B cell (primary cell): ENCODE results near the gene CIC. TPM values are rescaled to one million over a fixed set of nuclear protein-coding genes. Genes with fewer than 3 reads are reported as not detected.

Experiments used
- ATAC-seq: fragments of 200-7000 bp; cut with Tn5 transposase; one replicate; pipeline ENCODE4 v1.10.0; 2021; ENCODE audit warnings: low read depth, mild to moderate bottlenecking, moderate number of reproducible peaks, moderate library complexity
- CTCF ChIA-PET: fragments of 350-600 bp; sonication (Branson Sonifier 250); formaldehyde crosslinking; loops from one replicate; lab custom pipeline; 2021; ENCODE audit warnings: antibody characterized with exemption, inconsistent platforms; lab: Charles Lee
- POLR2A ChIA-PET: fragments of 350-600 bp; sonication (Branson Sonifier 250); formaldehyde crosslinking; loops from one replicate; lab custom pipeline; 2021; ENCODE audit warnings: antibody characterized with exemption; lab: Charles Lee
- DNase-seq: peaks from one replicate; pipeline ENCODE4 v3.0.0; 2013
- H2AFZ ChIP-seq: 2 replicates; pipeline ENCODE4 v1.6.1; 2012; ENCODE audit warnings: mild to moderate bottlenecking, low read depth, low read length; ENCODE audit not compliant: insufficient read depth, poor library complexity, severe bottlenecking
- H3K27ac ChIP-seq, 2 donors: 1 replicate in 1 of 2; 2 replicates in 1 of 2; pipeline ENCODE4 v1.5.1; 2012 to 2013; ENCODE audit warnings: low read length in 2 of 2, mild to moderate bottlenecking in 2 of 2, moderate library complexity in 1 of 2
- H3K27me3 ChIP-seq, 4 experiments: fragments of 200-600 bp in 1 of 4; sonication (generic) in 1 of 4; replicated peaks in 1 of 4; 1 replicate in 2 of 4; 2 replicates in 2 of 4; pipeline versions ENCODE4 v1.6.1 to v1.7.0; 2013 to 2016; ENCODE audit warnings: low read length in 3 of 4, mild to moderate bottlenecking in 2 of 4, mixed read lengths in 1 of 4, moderate library complexity in 1 of 4; ENCODE audit not compliant: insufficient read depth in 4 of 4, control insufficient read depth in 3 of 4; ENCODE audit errors: control extremely low read depth in 1 of 4
- H3K36me3 ChIP-seq, 2 experiments: replicated peaks in 1 of 2; 1 replicate in 1 of 2; 2 replicates in 1 of 2; pipeline versions ENCODE4 v1.6.1 to v1.7.1; 2013; ENCODE audit warnings: low read length in 1 of 2; ENCODE audit not compliant: insufficient read depth in 2 of 2, control insufficient read depth in 1 of 2; ENCODE audit errors: control extremely low read depth in 1 of 2, extremely low read depth in 1 of 2
- H3K4me1 ChIP-seq, 2 donors: fragments of 200-600 bp in 1 of 2; sonication (generic) in 1 of 2; 1 replicate in 1 of 2; 2 replicates in 1 of 2; pipeline versions ENCODE4 v1.5.1 to v1.6.1; 2013 to 2017; ENCODE audit warnings: low read length in 2 of 2; ENCODE audit not compliant: control insufficient read depth in 2 of 2, insufficient read depth in 2 of 2
- H3K4me2 ChIP-seq: replicated peaks from 2 replicates; pipeline ENCODE3; 2012; ENCODE audit warnings: mild to moderate bottlenecking, low read depth, low read length; ENCODE audit not compliant: poor library complexity, severe bottlenecking
- H3K4me3 ChIP-seq, 5 experiments: fragments of 200-600 bp in 1 of 5; sonication (generic) in 1 of 5; 1 replicate in 3 of 5; 2 replicates in 2 of 5; pipeline versions ENCODE4 v1.5.1 to v1.7.0; 2011 to 2016; ENCODE audit warnings: low read length in 4 of 5, mild to moderate bottlenecking in 4 of 5, low read depth in 2 of 5, control low read depth in 1 of 5, moderate library complexity in 1 of 5; ENCODE audit not compliant: insufficient read depth in 1 of 5; ENCODE audit errors: control extremely low read depth in 1 of 5, extremely low read depth in 1 of 5
- H3K79me2 ChIP-seq: fragments of 200-600 bp; sonication (generic); one replicate; pipeline ENCODE4 v1.6.0; 2016; ENCODE audit warnings: low read length; ENCODE audit not compliant: control insufficient read depth, insufficient read depth
- H3K9ac ChIP-seq: fragments of 200-600 bp; sonication (generic); 2 replicates; pipeline ENCODE4 v1.6.1; 2017; ENCODE audit warnings: mild to moderate bottlenecking, low read length, moderate library complexity
- H3K9me3 ChIP-seq, 3 donors: one replicate each; pipeline versions ENCODE4 v1.6.1 to v1.7.1; 2013; ENCODE audit warnings: low read length in 2 of 3; ENCODE audit not compliant: control insufficient read depth in 2 of 3, insufficient read depth in 1 of 3; ENCODE audit errors: control extremely low read depth in 1 of 3
- H4K20me1 ChIP-seq: 2 replicates; pipeline ENCODE4 v1.6.0; 2012; ENCODE audit warnings: mild to moderate bottlenecking, low read length; ENCODE audit not compliant: insufficient read depth, control insufficient read depth, poor library complexity, severe bottlenecking
- H3K27ac Mint-ChIP-seq: one replicate; pipeline ENCODE4 v1.8.0; 2021; ENCODE audit warnings: mixed read lengths
- H3K27me3 Mint-ChIP-seq: one replicate; pipeline ENCODE4 v1.8.0; 2021; ENCODE audit warnings: mixed read lengths
- H3K4me1 Mint-ChIP-seq: one replicate; pipeline ENCODE4 v1.8.0; 2021; ENCODE audit warnings: mixed read lengths
- H3K4me3 Mint-ChIP-seq: one replicate; pipeline ENCODE4 v1.8.0; 2021; ENCODE audit warnings: mixed read lengths
- H3K9me3 Mint-ChIP-seq: one replicate; pipeline ENCODE4 v1.8.0; 2022; ENCODE audit warnings: mixed read lengths; ENCODE audit not compliant: insufficient read depth
- EZH2 ChIP-seq: IDR thresholded peaks from 2 replicates; pipeline ENCODE4 v1.6.1; 2012; ENCODE audit warnings: borderline replicate concordance, low read depth, mild to moderate bottlenecking, moderate library complexity, low read length; ENCODE audit not compliant: insufficient read depth, poor library complexity, severe bottlenecking
- WGBS: methylation state at CpG from one replicate; pipeline ENCODE4 v1.1.5; 2013; ENCODE audit warnings: missing lambda C conversion rate; ENCODE audit not compliant: insufficient coverage; 5-methylcytosine and 5-hydroxymethylcytosine counted together
- intact Hi-C: fragments of 100-400 bp; cut with micrococcal nuclease; formaldehyde crosslinking; loops from one replicate; pipeline ENCODE4 v1.10.0; 2022
- polyA minus RNA-seq: library from RNA; depleted of rRNA, polyadenylated mRNA; stranded (reverse); fragments of >200 nt; gene quantifications from 2 replicates; pipeline ENCODE4 v1.2.3, GENCODE V29; 2012
- polyA plus RNA-seq: library from polyadenylated mRNA; depleted of rRNA; stranded (reverse); fragments of >200 nt; gene quantifications from 2 replicates; pipeline ENCODE4 v1.2.3, GENCODE V29; 2012
- total RNA-seq, 2 donors: library from RNA; stranded (reverse); fragments of 120-200 nt in 1 of 2; gene quantifications; 1 replicate in 1 of 2; 2 replicates in 1 of 2; pipeline versions ENCODE4 v1.2.3 to v1.2.4, GENCODE V29; 2013 to 2022
- TF ChIP-seq, protein P1 (sequence below): fragments of 200-600 bp; IDR thresholded peaks from one replicate; pipeline ENCODE4 v1.8.0; 2022; ENCODE audit warnings: antibody characterized with exemption, mild to moderate bottlenecking

CIC gene
- total RNA-seq = 119 and 123 TPM in 2 replicates
- total RNA-seq (2013) = 17.9 TPM
- 75.7 and 77.8 TPM in 2 replicates for polyA plus RNA-seq
- 47.2 and 82.8 TPM in 2 replicates for polyA minus RNA-seq

DNA sequence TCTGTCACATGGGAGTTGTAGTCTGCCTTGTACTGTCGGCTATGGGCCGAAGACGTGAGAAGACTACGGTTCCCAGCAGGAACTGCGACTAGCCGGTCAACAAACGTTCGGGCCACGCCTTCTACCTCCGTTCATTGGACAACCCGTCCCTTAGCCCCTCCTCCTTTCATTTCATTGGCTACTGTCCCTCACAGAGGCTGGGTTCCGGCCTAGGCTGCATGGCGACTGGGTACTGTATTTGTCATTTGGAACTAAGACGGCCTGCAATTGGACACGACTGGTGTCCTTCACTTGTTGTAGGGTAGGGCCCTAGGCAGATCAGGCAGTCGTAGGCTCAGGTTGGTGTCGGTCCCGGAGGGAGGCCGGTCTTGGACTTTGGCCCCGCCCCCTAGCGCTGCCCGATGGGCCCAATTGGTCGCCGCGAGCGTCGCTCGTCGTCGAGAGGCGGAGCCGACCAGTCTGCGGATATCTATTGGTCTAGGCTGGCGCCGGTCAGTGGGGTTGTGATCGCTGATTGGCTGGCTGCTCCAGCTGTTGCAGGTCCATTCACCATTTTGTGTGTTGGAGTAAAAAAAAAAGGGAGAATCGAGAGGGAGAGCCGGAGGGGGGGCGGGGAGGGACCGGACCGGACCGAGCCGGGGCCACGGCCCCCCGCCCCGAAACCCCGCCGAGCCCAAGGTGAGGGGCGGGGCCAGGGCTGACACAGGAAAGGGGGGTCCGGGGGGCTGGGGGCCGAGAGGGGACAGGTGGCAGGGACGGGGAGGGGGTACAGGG lies at the start of gene CIC:
Gene CIC (plus strand): TSS at position 549 of the 774 bp plus-strand sequence. CDS start 2,532 bp downstream, outside the sequence.
- H4K20me1 ChIP-seq = no peaks in the 10 kb centered on the region
- DNase-seq = peak; percentile 100
- no peaks in the 10 kb centered on the region for H3K27me3 ChIP-seq
- Mint-ChIP-seq H3K27me3 (no peaks in the 10 kb centered on the region), H3K27ac (peak within 1 kb of the TSS; percentile 96), H3K4me3 (peak within 1 kb of the TSS; percentile 88), H3K9me3 (no peaks in the 10 kb centered on the region), H3K4me1 (peaks cover 24% of the 10 kb centered on the region)
- H3K4me3 ChIP-seq = peak within 1 kb of the TSS; percentile 74 to 95 (median 90)
- intact Hi-C loops = loop anchor here (1.0 kb wide), 8 partner anchors 11 to 56 kb away; partner anchors contain the start of genes DEDD2, ERF, MEGF8 and PAFAH1B3
- ChIA-PET CTCF (interaction anchor here (2.0 to 2.6 kb wide), 2 partner anchors 10 to 22 kb away, joined by 5 to 13 read pairs; no protein-coding TSS in a partner anchor), POLR2A (interaction anchor here (0.5 to 2.6 kb wide), 7 partner anchors 11 to 1006 kb away, joined by 3 to 21 read pairs (median 4); partner anchors contain the start of gene ERF)
- peak within 1 kb of the TSS; percentile 92 for H2AFZ ChIP-seq
- peaks cover 0 to 19% of the 10 kb centered on the region in 2 experiments for H3K36me3 ChIP-seq
- H3K27ac ChIP-seq = peak within 1 kb of the TSS; percentile 98 to 100
- ATAC-seq = peak; percentile 76
- peak within 1 kb of the TSS; percentile 95 for H3K4me2 ChIP-seq
- H3K4me1 ChIP-seq = peaks cover 26 to 32% of the 10 kb centered on the region in 2 donors
- WGBS = 0% methylated on average over 48 of the region's 52 CpGs
- H3K9ac ChIP-seq = peak within 1 kb of the TSS; percentile 98
- no peak for TF ChIP-seq EZH2
- TF ChIP-seq, protein P1, sequence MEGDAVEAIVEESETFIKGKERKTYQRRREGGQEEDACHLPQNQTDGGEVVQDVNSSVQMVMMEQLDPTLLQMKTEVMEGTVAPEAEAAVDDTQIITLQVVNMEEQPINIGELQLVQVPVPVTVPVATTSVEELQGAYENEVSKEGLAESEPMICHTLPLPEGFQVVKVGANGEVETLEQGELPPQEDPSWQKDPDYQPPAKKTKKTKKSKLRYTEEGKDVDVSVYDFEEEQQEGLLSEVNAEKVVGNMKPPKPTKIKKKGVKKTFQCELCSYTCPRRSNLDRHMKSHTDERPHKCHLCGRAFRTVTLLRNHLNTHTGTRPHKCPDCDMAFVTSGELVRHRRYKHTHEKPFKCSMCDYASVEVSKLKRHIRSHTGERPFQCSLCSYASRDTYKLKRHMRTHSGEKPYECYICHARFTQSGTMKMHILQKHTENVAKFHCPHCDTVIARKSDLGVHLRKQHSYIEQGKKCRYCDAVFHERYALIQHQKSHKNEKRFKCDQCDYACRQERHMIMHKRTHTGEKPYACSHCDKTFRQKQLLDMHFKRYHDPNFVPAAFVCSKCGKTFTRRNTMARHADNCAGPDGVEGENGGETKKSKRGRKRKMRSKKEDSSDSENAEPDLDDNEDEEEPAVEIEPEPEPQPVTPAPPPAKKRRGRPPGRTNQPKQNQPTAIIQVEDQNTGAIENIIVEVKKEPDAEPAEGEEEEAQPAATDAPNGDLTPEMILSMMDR = no peak
- no peaks in the 10 kb centered on the region for H3K9me3 ChIP-seq
- H3K79me2 ChIP-seq = peaks cover 45% of the 10 kb centered on the region
